HG03469 (cell line): Measurements from ENCODE around the gene RAB40C.
A peak's percentile ranks its signal among the peaks of the same experiment; 100 is the strongest.
"Not testable (repeated sequence)": the region's sequence is repeated elsewhere in the genome, so short reads cannot be mapped to it uniquely, and the experiment has no call there.

Experiments
- ATAC-seq: cut with Tn5 transposase; IDR thresholded peaks from one replicate; pipeline ENCODE4 v1.9.1; 2021; ENCODE audit warnings: mild to moderate bottlenecking, moderate library complexity, moderate number of reproducible peaks; ENCODE audit not compliant: unreplicated experiment

RAB40C gene

GRCh38 chr16:588889-589657 lies 793 bp upstream of the RAB40C start:
- ATAC-seq, result peak; percentile 44

- ATAC-seq, result no peak
These were observed 435 bp downstream of the RAB40C start for GRCh38 chr16:590188-590814.

GRCh38 chr16:590815-591200 lies 942 bp downstream of the RAB40C start:
- no peak for ATAC-seq

- no peak for ATAC-seq
These were observed 1.4 kb downstream of the RAB40C start for GRCh38 chr16:591231-591630.

GRCh38 chr16:591892-592517 lies 2.1 kb downstream of the RAB40C start:
- ATAC-seq, result no peak

GRCh38 chr16:592518-593306 lies 2.8 kb downstream of the RAB40C start:
- ATAC-seq, result no peak

- no peak for ATAC-seq
These were observed 3.5 kb downstream of the RAB40C start for GRCh38 chr16:593406-593805.

GRCh38 chr16:593807-594206 lies 3.9 kb downstream of the RAB40C start:
- ATAC-seq, result no peak

GRCh38 chr16:595094-595528 lies 5.2 kb downstream of the RAB40C start:
- ATAC-seq, result no peak

GRCh38 chr16:595942-596735 lies 6.3 kb downstream of the RAB40C start:
- ATAC-seq, result no peak

GRCh38 chr16:596736-597060 lies 6.8 kb downstream of the RAB40C start:
- ATAC-seq, result no peak

- ATAC-seq, result not testable (repeated sequence)
These were observed 7.8 kb downstream of the RAB40C start for GRCh38 chr16:597655-598054.

- ATAC-seq, result no peak
These were observed 9.2 kb downstream of the RAB40C start for GRCh38 chr16:598823-599739.

GRCh38 chr16:600781-601180 lies 10.9 kb downstream of the RAB40C start:
- ATAC-seq, result no peak

- no peak for ATAC-seq
These were observed 14.1 kb downstream of the RAB40C start for GRCh38 chr16:603933-604332.

GRCh38 chr16:606656-607307 lies 16.9 kb downstream of the RAB40C start:
- no peak for ATAC-seq

- no peak for ATAC-seq
These were observed 18.2 kb downstream of the RAB40C start for GRCh38 chr16:608019-608418.

- no peak for ATAC-seq
These were observed 19.4 kb downstream of the RAB40C start for GRCh38 chr16:609316-609715.

- ATAC-seq, result no peak
These were observed 20.1 kb downstream of the RAB40C start for GRCh38 chr16:609984-610383.
